ENCODE data around the gene NHSL2. TPM values are rescaled to one million over a fixed set of nuclear protein-coding genes. Genes with fewer than 3 reads are reported as not detected.

NHSL2 gene
- total RNA-seq, 1 donor from 2014 or later: 12.7 TPM

DNA sequence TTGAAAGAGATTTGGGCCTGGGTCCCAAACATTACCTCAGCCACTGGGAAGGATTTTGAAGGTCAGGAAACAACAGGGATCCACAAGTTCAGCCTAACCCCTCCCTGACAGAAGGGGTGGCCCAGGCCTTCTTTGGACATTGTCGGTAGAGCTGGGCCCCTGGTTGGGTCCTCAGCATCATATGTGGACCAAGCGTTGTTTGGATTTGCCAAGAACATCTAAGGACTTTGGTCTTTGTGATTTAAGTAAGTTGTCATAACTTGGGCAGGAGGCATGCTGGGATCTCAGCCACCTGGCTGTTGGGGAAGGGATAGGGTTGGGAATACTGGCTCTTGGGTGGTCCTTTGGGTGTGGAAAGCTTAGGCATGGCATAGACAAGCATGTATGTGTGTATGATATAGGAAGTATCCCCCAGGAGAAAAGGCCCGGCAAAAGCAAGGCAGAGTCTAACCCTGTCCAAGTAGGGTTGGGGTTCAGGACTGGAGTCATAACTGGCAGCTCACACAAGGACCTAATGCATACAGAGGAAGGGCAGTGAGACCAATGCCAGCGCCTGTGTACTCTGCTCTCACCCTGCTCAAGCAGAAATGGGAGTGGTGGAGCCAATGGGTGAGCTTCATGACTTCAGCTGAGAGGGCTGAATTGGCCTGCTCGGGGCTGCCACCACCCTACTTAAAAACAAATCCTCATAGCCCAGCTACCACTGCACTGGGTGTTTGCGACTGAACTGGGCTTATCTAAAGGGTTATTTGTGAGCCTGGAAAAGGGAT lies 118.2 kb downstream of the NHSL2 start:
- Histone ChIP-seq H3K36me3 (no peaks in the 10 kb centered on the region), H3K27ac (no peak overlapping the region), H3K27me3 (ENCODE audit: low read depth) (no peaks in the 10 kb centered on the region), H3K4me1 (peaks cover 13% of the 10 kb centered on the region), H3K4me3 (no peak overlapping the region), H3K9me3 (no peaks in the 10 kb centered on the region)
- intact Hi-C loops (cut with DNase I): no loop called here
- ATAC-seq: peak in 1 of 2 donors; percentile 24
- TF ChIP-seq CTCF (IDR thresholded peaks at IDR 0.05): no peak
- DNase-seq: no peak

- no peaks in the 10 kb centered on the region for H3K27me3 ChIP-seq (ENCODE audit: low read depth)
- DNase-seq (no peak), ATAC-seq (peak in 1 of 2 donors; percentile 74)
- intact Hi-C loops (cut with DNase I): no loop called here
- TF ChIP-seq CTCF (IDR thresholded peaks at IDR 0.05): no peak
- H3K36me3 ChIP-seq: no peaks in the 10 kb centered on the region
- no peak overlapping the region for H3K4me3 ChIP-seq
- H3K27ac ChIP-seq: no peak overlapping the region
- peaks cover 13% of the 10 kb centered on the region for H3K4me1 ChIP-seq
- no peaks in the 10 kb centered on the region for H3K9me3 ChIP-seq
Measured at GRCh38 chrX:72029483-72030411, 119.1 kb downstream of the NHSL2 start.

DNA sequence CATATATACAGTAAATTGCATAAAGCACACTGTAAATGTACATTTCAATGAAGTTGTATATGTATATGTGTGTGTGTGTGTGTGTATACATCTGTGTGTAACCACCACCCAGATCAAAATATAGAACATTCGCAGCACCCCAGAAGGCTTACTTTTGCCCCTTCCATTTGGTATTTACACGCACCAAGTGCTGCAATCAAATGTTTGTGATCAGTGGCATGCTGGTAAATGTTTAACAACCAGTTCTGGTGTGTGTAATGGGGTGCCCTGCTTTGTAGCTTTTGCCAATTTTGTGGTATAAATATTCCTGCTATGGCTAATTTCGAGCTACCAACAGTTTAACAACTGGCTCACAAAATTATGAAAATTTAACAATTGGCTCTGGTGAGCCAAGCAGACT lies 119.8 kb downstream of the NHSL2 start:
- no peaks in the 10 kb centered on the region for H3K36me3 ChIP-seq
- H3K27me3 ChIP-seq (ENCODE audit: low read depth): no peaks in the 10 kb centered on the region
- H3K9me3 ChIP-seq: no peaks in the 10 kb centered on the region
- TF ChIP-seq CTCF (IDR thresholded peaks at IDR 0.05): no peak
- intact Hi-C loops (cut with DNase I): no loop called here
- H3K4me1 ChIP-seq: peaks cover 13% of the 10 kb centered on the region
- no peak overlapping the region for H3K27ac ChIP-seq
- no peak overlapping the region for H3K4me3 ChIP-seq
- ATAC-seq (no peak), DNase-seq (no peak)

DNA sequence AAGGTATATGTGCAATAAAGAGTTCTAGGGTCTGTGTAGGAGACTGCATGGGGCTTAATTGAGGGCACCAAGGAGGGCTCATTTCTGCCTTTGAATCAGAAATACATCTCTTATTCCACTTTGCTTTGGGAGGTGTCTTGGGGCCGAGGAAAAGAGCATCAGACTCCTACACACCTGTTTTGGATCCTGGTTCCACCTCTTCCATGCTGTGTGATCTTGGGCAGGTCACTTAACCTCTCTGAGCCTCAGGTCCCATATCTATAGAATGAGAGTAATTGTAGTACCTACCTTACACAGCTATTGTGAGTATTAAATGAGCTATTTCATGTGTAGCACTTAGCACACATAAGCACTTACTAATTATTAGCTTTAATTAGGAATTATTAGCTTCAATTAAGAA lies 120.5 kb downstream of the NHSL2 start:
- Histone ChIP-seq H3K27ac (no peak overlapping the region), H3K36me3 (no peaks in the 10 kb centered on the region), H3K27me3 (ENCODE audit: low read depth) (no peaks in the 10 kb centered on the region), H3K9me3 (no peaks in the 10 kb centered on the region), H3K4me3 (no peak overlapping the region), H3K4me1 (peaks cover 13% of the 10 kb centered on the region)
- intact Hi-C loops (cut with DNase I): no loop called here
- DNase-seq: no peak
- no peak for TF ChIP-seq CTCF (IDR thresholded peaks at IDR 0.05)
- ATAC-seq: no peak

DNA sequence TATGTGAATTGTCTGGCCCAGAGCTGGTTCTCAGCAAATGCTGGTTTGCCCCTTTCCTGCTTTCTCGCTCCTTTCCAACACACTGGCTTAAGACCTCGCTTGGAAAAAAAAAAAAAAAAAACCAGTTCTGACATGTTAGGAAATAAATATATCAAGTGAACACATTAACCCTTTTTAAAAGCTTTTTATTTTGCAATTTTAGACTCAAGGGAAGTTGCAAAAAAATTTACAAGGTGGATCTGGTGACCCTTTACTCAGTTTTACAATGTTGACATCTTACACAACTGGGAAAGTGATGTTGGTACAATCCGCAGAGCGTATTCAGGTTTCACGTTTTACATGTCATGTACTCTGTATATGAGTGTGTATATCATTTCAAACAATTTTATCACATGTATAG lies 121.0 kb downstream of the NHSL2 start:
- TF ChIP-seq CTCF (IDR thresholded peaks at IDR 0.05): no peak
- intact Hi-C loops (cut with DNase I): no loop called here
- DNase-seq (no peak), ATAC-seq (no peak)
- Histone ChIP-seq H3K4me3 (no peak overlapping the region), H3K4me1 (peaks cover 13% of the 10 kb centered on the region), H3K27ac (no peak overlapping the region), H3K27me3 (ENCODE audit: low read depth) (no peaks in the 10 kb centered on the region), H3K36me3 (no peaks in the 10 kb centered on the region), H3K9me3 (no peaks in the 10 kb centered on the region)

All from lower lobe of right lung (tissue), 2 donors.